ENCODE data around the gene PRRT1. TPM values are rescaled to one million over a fixed set of nuclear protein-coding genes. Genes with fewer than 3 reads are reported as not detected.
A peak's percentile ranks its signal among the peaks of the same experiment; 100 is the strongest.
"Not testable (repeated sequence)": the region's sequence is repeated elsewhere in the genome, so short reads cannot be mapped to it uniquely, and the experiment has no call there.

Gene PRRT1
- total RNA-seq, 1 donor: 0.54 TPM

- H3K4me3 ChIP-seq (ENCODE audit: low read depth, low read length): peak overlapping the region; percentile 69
- TF ChIP-seq CTCF (IDR thresholded peaks at IDR 0.05; ENCODE audit: insufficient read depth, low read length): no peak
- no peak for DNase-seq (ENCODE audit: low read depth)
Measured at GRCh38 chr6:32108727-32109113, 43.0 kb downstream of the PRRT1 start.

GRCh38 chr6:32108094-32108627 lies 43.6 kb downstream of the PRRT1 start:
- DNase-seq (ENCODE audit: low read depth): peak; percentile 80
- TF ChIP-seq CTCF (IDR thresholded peaks at IDR 0.05; ENCODE audit: insufficient read depth, low read length): no peak
- H3K4me3 ChIP-seq (ENCODE audit: low read depth, low read length): peak overlapping the region; percentile 69

GRCh38 chr6:32107406-32107805 lies 44.3 kb downstream of the PRRT1 start:
- no peak for TF ChIP-seq CTCF (IDR thresholded peaks at IDR 0.05; ENCODE audit: insufficient read depth, low read length)
- peak; percentile 64 for DNase-seq (ENCODE audit: low read depth)
- H3K4me3 ChIP-seq (ENCODE audit: low read depth, low read length): peak overlapping the region; percentile 69

GRCh38 chr6:32105433-32105832 lies 46.3 kb downstream of the PRRT1 start:
- no peak overlapping the region for H3K4me3 ChIP-seq (ENCODE audit: low read depth, low read length)
- TF ChIP-seq CTCF (IDR thresholded peaks at IDR 0.05; ENCODE audit: insufficient read depth, low read length): no peak
- peak; percentile 47 for DNase-seq (ENCODE audit: low read depth)

GRCh38 chr6:32102255-32102654 lies 49.5 kb downstream of the PRRT1 start:
- no peak for DNase-seq (ENCODE audit: low read depth)
- H3K4me3 ChIP-seq (ENCODE audit: low read depth, low read length): no peak overlapping the region
- no peak for TF ChIP-seq CTCF (IDR thresholded peaks at IDR 0.05; ENCODE audit: insufficient read depth, low read length)

GRCh38 chr6:32100251-32100650 lies 51.5 kb downstream of the PRRT1 start:
- not testable (repeated sequence) for H3K4me3 ChIP-seq (ENCODE audit: low read depth, low read length); DNase-seq (ENCODE audit: low read depth)

Small RNAs within 50 kb of the gene (small RNA-seq; reads per million reads assigned to genes)
- gene AL662884.1 (not detected), gene MIR6833 (not detected)

Other genes with a start within 250 kb of the PRRT1 start
- 3.3 and 3.8 TPM in 2 replicates for gene ZBTB12, start 249.9 kb downstream of the PRRT1 start, total RNA-seq (ENCODE audit: low replicate concordance)
- 4.4 and 48.2 TPM in 2 replicates for gene C2, start 224.2 kb downstream of the PRRT1 start, total RNA-seq (ENCODE audit: low replicate concordance)
- gene CFB, start 205.8 kb downstream of the PRRT1 start, total RNA-seq (ENCODE audit: low replicate concordance): 32.9 and 39.1 TPM in 2 replicates
- 36.6 and 109 TPM in 2 replicates for gene NELFE, start 193.0 kb downstream of the PRRT1 start, total RNA-seq (ENCODE audit: low replicate concordance)
- gene SKIC2, start 192.8 kb downstream of the PRRT1 start, total RNA-seq (ENCODE audit: low replicate concordance): 30.7 and 42.8 TPM in 2 replicates
- 15.9 and 28.8 TPM in 2 replicates for gene DXO, start 179.8 kb downstream of the PRRT1 start, total RNA-seq (ENCODE audit: low replicate concordance)
- gene C4A, start 169.9 kb downstream of the PRRT1 start, total RNA-seq (ENCODE audit: low replicate concordance): 5.2 and 33.5 TPM in 2 replicates
- 4.1 and 19.4 TPM in 2 replicates for gene C4B, start 137.1 kb downstream of the PRRT1 start, total RNA-seq (ENCODE audit: low replicate concordance)
- gene CYP21A2, start 113.5 kb downstream of the PRRT1 start, total RNA-seq (ENCODE audit: low replicate concordance): 0.09 and 1.3 TPM in 2 replicates
- 54.0 and 315 TPM in 2 replicates for gene TNXB, start 42.6 kb downstream of the PRRT1 start, total RNA-seq (ENCODE audit: low replicate concordance)
- gene ATF6B, start 23.7 kb downstream of the PRRT1 start, total RNA-seq (ENCODE audit: low replicate concordance): 23.8 and 40.6 TPM in 2 replicates
- gene FKBPL, start 21.7 kb downstream of the PRRT1 start, total RNA-seq (ENCODE audit: low replicate concordance): 5.6 and 7.9 TPM in 2 replicates
- gene PPT2, start 2.2 kb upstream of the PRRT1 start, total RNA-seq (ENCODE audit: low replicate concordance): 7.1 and 30.2 TPM in 2 replicates
- 0.16 and 0.72 TPM in 2 replicates for gene EGFL8, start 12.7 kb upstream of the PRRT1 start, total RNA-seq (ENCODE audit: low replicate concordance)
- 19.1 and 41.1 TPM in 2 replicates for gene AGPAT1, start 24.1 kb upstream of the PRRT1 start, total RNA-seq (ENCODE audit: low replicate concordance)
- gene RNF5, start 26.5 kb upstream of the PRRT1 start, total RNA-seq (ENCODE audit: low replicate concordance): 13.2 and 43.5 TPM in 2 replicates
- 0.16 and 0.18 TPM in 2 replicates for gene AGER, start 32.3 kb upstream of the PRRT1 start, total RNA-seq (ENCODE audit: low replicate concordance)
- gene PBX2, start 38.3 kb upstream of the PRRT1 start, total RNA-seq (ENCODE audit: low replicate concordance): 6.5 and 19.6 TPM in 2 replicates
- gene GPSM3, start 40.7 kb upstream of the PRRT1 start, total RNA-seq (ENCODE audit: low replicate concordance): 0.90 TPM in 1 of 2 replicates, not detected in the other
- gene NOTCH4, start 72.1 kb upstream of the PRRT1 start, total RNA-seq (ENCODE audit: low replicate concordance): 1.1 and 2.2 TPM in 2 replicates
- gene TSBP1, start 220.0 kb upstream of the PRRT1 start, total RNA-seq (ENCODE audit: low replicate concordance): not detected in 2 replicates